ENCODE measurements around the gene WDR45B. TPM values are rescaled to one million over a fixed set of nuclear protein-coding genes. Genes with fewer than 3 reads are reported as not detected.

Gene WDR45B
- total RNA-seq, 2 donors from 2014 or later, result 45.5 to 49.3 TPM

DNA sequence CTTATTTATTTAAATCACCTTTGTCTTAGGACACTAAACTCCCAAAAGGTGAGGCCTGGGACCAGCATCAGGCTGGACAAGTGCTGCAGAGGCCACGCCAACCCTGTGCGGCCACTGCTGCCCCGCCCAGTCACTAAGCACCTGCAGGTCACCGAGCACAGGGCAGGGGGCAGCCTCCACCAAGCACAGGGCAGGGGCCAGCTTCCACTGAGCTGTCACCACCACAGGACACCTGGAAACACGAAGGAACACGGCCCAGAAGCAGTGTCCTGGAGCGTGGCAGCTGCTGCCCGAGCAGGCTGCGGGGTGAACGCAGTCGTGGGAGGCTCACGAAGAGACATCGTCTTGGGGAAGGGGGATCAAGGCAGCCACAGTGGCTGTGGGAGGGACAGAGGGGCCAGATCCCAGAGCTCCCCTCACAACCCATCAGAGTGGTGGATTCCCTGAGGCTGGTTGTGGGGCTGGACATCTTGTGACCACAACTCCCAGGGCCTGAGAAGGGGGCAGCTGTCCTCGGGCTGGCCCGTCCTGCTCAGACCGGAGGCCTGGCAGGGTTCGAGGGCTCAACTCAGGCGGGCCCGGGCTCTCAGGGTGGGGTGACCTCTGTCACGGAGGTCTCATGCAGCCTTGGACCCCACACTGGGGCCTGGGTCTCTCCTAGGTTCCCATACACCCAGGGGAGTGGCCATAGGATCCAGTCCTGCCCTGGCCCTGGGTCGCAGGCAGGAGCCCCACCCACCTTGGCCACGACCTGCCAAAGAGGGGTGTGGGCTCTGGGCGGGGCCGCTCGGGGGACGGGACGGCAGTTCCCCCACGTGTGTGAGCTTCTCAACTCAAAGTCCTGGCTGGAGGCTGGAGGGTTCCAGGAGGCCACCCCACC lies 31.6 kb upstream of the WDR45B start:
- 91 to 95% methylated on average over 17 to 24 of the region's 28 CpGs for WGBS, 2 donors
- peaks cover 14% of the 10 kb centered on the region for H3K4me1 ChIP-seq
- H3K4me3 ChIP-seq, result no peak overlapping the region
- peak; percentile 13 for ATAC-seq
- no peaks in the 10 kb centered on the region for H3K27me3 ChIP-seq
- no peak overlapping the region for H3K27ac ChIP-seq
- H3K9me3 ChIP-seq, result no peaks in the 10 kb centered on the region
- intact Hi-C loops (cut with DNase I), result no loop called here
- DNase-seq, result no peak
- no peaks in the 10 kb centered on the region for H3K36me3 ChIP-seq (replicated peaks in 1 of 2; ENCODE audit: insufficient read depth in 1 of 2, low read depth in 2 of 2)
- TF ChIP-seq POLR2A (IDR thresholded peaks at IDR 0.05), result no peak
- TF ChIP-seq, protein P1, sequence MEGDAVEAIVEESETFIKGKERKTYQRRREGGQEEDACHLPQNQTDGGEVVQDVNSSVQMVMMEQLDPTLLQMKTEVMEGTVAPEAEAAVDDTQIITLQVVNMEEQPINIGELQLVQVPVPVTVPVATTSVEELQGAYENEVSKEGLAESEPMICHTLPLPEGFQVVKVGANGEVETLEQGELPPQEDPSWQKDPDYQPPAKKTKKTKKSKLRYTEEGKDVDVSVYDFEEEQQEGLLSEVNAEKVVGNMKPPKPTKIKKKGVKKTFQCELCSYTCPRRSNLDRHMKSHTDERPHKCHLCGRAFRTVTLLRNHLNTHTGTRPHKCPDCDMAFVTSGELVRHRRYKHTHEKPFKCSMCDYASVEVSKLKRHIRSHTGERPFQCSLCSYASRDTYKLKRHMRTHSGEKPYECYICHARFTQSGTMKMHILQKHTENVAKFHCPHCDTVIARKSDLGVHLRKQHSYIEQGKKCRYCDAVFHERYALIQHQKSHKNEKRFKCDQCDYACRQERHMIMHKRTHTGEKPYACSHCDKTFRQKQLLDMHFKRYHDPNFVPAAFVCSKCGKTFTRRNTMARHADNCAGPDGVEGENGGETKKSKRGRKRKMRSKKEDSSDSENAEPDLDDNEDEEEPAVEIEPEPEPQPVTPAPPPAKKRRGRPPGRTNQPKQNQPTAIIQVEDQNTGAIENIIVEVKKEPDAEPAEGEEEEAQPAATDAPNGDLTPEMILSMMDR (IDR thresholded peaks at IDR 0.05), result no peak

DNA sequence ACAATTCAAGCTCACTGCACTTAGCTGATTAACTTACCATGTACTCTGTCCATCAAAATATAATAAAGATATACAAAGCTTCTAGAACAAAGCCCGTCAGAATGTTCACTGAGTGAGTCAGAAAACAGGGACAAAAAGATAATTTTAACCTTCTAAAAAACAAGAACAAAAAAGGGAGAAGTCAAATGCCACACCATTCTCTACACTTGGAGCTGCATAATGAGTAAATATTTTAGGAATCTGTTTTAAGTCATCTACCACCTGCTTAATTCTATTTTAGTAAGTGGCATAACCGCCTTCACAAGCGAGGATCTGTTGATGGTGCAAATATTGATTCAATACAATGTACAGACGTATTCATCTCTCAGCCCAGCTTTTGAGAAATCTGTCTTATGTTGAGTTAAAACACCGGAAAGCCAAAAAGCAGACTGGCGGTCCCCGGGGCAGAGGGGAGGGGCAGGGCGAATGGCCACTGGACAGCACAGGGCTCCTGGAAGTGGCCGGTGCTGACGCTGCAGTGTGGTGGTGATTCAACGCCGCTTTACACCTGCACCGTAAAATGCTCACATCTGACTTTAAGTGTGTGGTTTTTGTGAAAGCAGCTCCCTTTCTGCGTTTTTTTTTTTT lies 30.1 kb upstream of the WDR45B start:
- no peak for TF ChIP-seq POLR2A (IDR thresholded peaks at IDR 0.05)
- TF ChIP-seq, protein P1 (IDR thresholded peaks at IDR 0.05), result no peak
- WGBS, 2 donors, result 78 to 87% methylated on average over 12 to 14 of the region's 14 CpGs
- Histone ChIP-seq H3K9me3 (no peaks in the 10 kb centered on the region), H3K4me3 (no peak overlapping the region), H3K27me3 (no peaks in the 10 kb centered on the region), H3K4me1 (no peaks in the 10 kb centered on the region), H3K36me3 (replicated peaks in 1 of 2; ENCODE audit: insufficient read depth in 1 of 2, low read depth in 2 of 2) (no peaks in the 10 kb centered on the region), H3K27ac (no peak overlapping the region)
- intact Hi-C loops (cut with DNase I), result no loop called here
- no peak for DNase-seq
- ATAC-seq, result no peak

DNA sequence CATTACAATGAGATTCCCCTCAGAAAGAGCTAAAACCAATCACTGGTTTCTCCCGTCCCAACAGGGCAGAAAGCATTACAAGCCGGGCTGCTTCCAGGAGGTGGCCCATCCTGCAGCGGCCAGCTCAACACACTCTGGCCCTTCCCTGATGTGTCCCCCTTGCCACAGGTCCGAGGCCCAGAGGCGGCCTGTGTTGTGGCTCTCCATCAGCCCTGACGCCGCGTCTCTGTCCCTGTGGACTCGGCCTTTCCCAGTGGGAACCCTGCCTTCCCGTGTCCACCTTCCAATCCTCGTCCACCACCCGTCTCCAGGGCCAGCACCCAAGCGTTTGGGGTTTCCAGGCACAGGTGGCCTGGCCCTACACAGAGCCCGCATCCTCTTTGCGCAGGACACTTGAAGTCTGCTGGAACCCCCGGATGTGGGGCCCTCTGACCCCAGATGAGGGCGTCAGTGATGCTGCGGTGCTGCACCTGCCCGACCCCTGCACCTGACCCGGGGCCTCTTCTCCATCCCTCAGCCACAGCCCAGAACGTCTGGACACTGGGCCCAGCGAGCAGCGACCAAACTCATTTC lies 29.2 kb upstream of the WDR45B start:
- DNase-seq (no peak), ATAC-seq (no peak)

DNA sequence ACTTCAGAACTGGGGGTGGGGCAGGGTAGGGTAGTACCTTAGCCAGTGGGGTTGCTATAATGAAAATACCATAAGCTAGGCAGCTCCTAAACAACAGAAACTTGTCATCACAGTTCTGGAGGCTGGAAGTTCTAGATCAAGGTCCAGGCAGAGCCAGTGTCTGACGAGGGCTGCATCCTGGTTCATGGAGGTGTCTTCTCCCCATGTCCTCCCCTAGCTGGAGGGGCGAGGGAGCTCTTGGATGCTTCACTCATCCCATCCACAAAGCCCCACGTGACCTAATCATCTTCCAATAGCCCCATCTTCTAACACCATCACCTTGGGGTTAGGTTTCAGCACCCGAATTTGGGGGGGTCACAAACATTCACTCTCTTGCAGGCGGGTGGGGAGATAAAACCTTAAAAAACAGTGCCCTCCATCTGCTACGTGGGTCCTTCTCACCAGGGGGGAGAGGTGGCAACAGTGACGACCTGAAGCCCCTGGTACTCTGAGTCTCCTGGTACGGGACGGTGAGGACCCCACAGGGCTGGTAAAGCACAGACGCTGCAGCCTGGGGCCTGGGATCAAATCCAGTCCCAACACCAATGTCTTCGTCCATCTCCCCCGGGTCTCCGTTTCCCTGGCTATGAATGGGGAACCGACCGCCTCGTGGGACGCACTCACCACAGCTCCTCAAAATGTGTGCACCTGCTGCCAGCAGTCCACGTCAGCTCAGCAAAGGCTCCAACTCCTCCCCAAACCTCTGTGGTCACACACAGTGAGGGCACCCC lies 27.4 kb upstream of the WDR45B start:
- ATAC-seq, result no peak

More for the DNA sequence above, 29.2 kb upstream of the WDR45B start:
- H3K4me3 ChIP-seq, result no peak overlapping the region
- 88% methylated on average over 19 to 21 of the region's 23 CpGs for WGBS, 2 donors
- H3K4me1 ChIP-seq, result no peaks in the 10 kb centered on the region
- no peaks in the 10 kb centered on the region for H3K36me3 ChIP-seq (replicated peaks in 1 of 2; ENCODE audit: insufficient read depth in 1 of 2, low read depth in 2 of 2)
- intact Hi-C loops (cut with DNase I), result no loop called here
- TF ChIP-seq, protein P1 (IDR thresholded peaks at IDR 0.05), result no peak
- TF ChIP-seq POLR2A (IDR thresholded peaks at IDR 0.05), result no peak
- no peaks in the 10 kb centered on the region for H3K9me3 ChIP-seq
- no peak overlapping the region for H3K27ac ChIP-seq
- H3K27me3 ChIP-seq, result no peaks in the 10 kb centered on the region

More for the DNA sequence above, 27.4 kb upstream of the WDR45B start:
- Histone ChIP-seq H3K36me3 (replicated peaks in 1 of 2; ENCODE audit: insufficient read depth in 1 of 2, low read depth in 2 of 2) (no peaks in the 10 kb centered on the region), H3K4me1 (no peaks in the 10 kb centered on the region), H3K4me3 (no peak overlapping the region), H3K27me3 (no peaks in the 10 kb centered on the region), H3K9me3 (no peaks in the 10 kb centered on the region), H3K27ac (no peak overlapping the region)
- intact Hi-C loops (cut with DNase I), result no loop called here
- no peak for DNase-seq
- no peak for TF ChIP-seq POLR2A (IDR thresholded peaks at IDR 0.05)
- TF ChIP-seq, protein P1 (IDR thresholded peaks at IDR 0.05), result no peak
- 71 to 89% methylated on average over 8 to 18 of the region's 18 CpGs for WGBS, 2 donors

Measured in body of pancreas (tissue), 4 donors.